Fibroblast of gingiva (primary cell): Measurements from ENCODE around the gene GDE1.

Source experiments
- DNase-seq: peaks from one replicate; pipeline ENCODE4 v3.0.0-alpha.2; 2011; ENCODE audit warnings: low read depth

The GDE1 gene

GRCh38 chr16:19486051-19486450, 35.8 kb downstream of the GDE1 start:
- DNase-seq, result no peak

GRCh38 chr16:19485611-19486010, 36.3 kb downstream of the GDE1 start:
- no peak for DNase-seq

- DNase-seq, result no peak
These were observed 37.8 kb downstream of the GDE1 start for GRCh38 chr16:19484096-19484495.

- DNase-seq, result no peak
These were observed 39.6 kb downstream of the GDE1 start for GRCh38 chr16:19482291-19482690.

- no peak for DNase-seq
These were observed 40.1 kb downstream of the GDE1 start for GRCh38 chr16:19481769-19482168.

GRCh38 chr16:19481296-19481695, 40.6 kb downstream of the GDE1 start:
- no peak for DNase-seq

GRCh38 chr16:19479302-19479721, 42.6 kb downstream of the GDE1 start:
- no peak for DNase-seq

GRCh38 chr16:19478505-19478904, 43.4 kb downstream of the GDE1 start:
- no peak for DNase-seq

- DNase-seq, result no peak
These were observed 47.3 kb downstream of the GDE1 start for GRCh38 chr16:19474617-19475016.

- DNase-seq, result no peak
These were observed 49.4 kb downstream of the GDE1 start for GRCh38 chr16:19472482-19472881.

- no peak for DNase-seq
These were observed 53.6 kb downstream of the GDE1 start for GRCh38 chr16:19468300-19468699.

GRCh38 chr16:19463468-19464315, 58.2 kb downstream of the GDE1 start:
- DNase-seq, result no peak

- DNase-seq, result no peak
These were observed 61.5 kb downstream of the GDE1 start for GRCh38 chr16:19460397-19460796.

GRCh38 chr16:19458722-19459379, 63.0 kb downstream of the GDE1 start:
- DNase-seq, result no peak
